A549 (cell line): ENCODE measurements around the gene LRRC41. TPM values are rescaled to one million over a fixed set of nuclear protein-coding genes. Genes with fewer than 3 reads are reported as not detected.

ENCODE experiments used
- ATAC-seq, 2 experiments: fragments of 200-7000 bp in 1 of 2; fragments of >200 bp in 1 of 2; cut with Nextera tagmentation in 1 of 2; cut with Tn5 transposase in 1 of 2; 3 replicates each; pipeline versions ENCODE4 v1.8.0 to v1.9.1; 2018 to 2020; ENCODE audit warnings: mild to moderate bottlenecking in 1 of 2, moderate library complexity in 1 of 2
- CTCF ChIA-PET: fragments of 300-600 bp; sonication (Branson Sonifier 250); formaldehyde crosslinking; extraction: SDS; loops from one replicate; lab custom pipeline; 2021; ENCODE audit warnings: antibody characterized with exemption, inconsistent platforms; lab: Yijun Ruan, JAX
- POLR2A ChIA-PET: fragments of 350-600 bp; formaldehyde crosslinking; extraction: SDS; loops from one replicate; lab custom pipeline; 2021; ENCODE audit warnings: antibody characterized with exemption, inconsistent platforms; lab: Yijun Ruan, JAX
- DNase-seq, 2 experiments: peaks; one replicate each; pipeline versions ENCODE4 v3.0.0 to v3.0.0-alpha.2; 2011 to 2016; ENCODE audit warnings: low read depth in 1 of 2, low spot score in 1 of 2
- FAIRE-seq: peaks from 2 replicates; lab custom pipeline; 2011; peaks lifted over from hg19 to GRCh38; lab: Jason Lieb, UNC
- H3K27ac ChIP-seq, 2 experiments: fragments of >200 bp; sonication (Bioruptor Twin); formaldehyde crosslinking; 3 replicates each; pipeline ENCODE4 v1.5.1; 2016 to 2017
- H3K4me1 ChIP-seq: fragments of >200 bp; sonication (Bioruptor Twin); formaldehyde crosslinking; 3 replicates; pipeline ENCODE4 v1.6.1; 2016
- H3K4me2 ChIP-seq: fragments of >200 bp; sonication (Bioruptor Twin); formaldehyde crosslinking; 3 replicates; pipeline ENCODE4 v1.6.1; 2016
- H3K4me3 ChIP-seq: fragments of >200 bp; sonication (Bioruptor Twin); formaldehyde crosslinking; 3 replicates; pipeline ENCODE4 v1.5.1; 2016
- H3K9me3 ChIP-seq: fragments of >200 bp; sonication (Bioruptor Twin); formaldehyde crosslinking; 3 replicates; pipeline ENCODE4 v1.6.1; 2016
- ESRRA ChIP-seq: fragments of 150-350 bp; IDR thresholded peaks from 2 replicates; pipeline ENCODE4 v1.6.1; 2014; ENCODE audit warnings: mild to moderate bottlenecking, low read length, borderline replicate concordance
- FOSB ChIP-seq: fragments of 250-450 bp; sonication (Bioruptor Pico); IDR thresholded peaks from 2 replicates; pipeline ENCODE4 v1.5.0; 2020; ENCODE audit warnings: mild to moderate bottlenecking, moderate library complexity
- HDAC2 ChIP-seq: fragments of 200-600 bp; sonication (generic); IDR thresholded peaks from 2 replicates; pipeline ENCODE4 v1.6.1; 2016
- HOXA7 ChIP-seq: fragments of 250-450 bp; sonication (Bioruptor Pico); IDR thresholded peaks from 2 replicates; pipeline ENCODE4 v1.5.0; 2020; ENCODE audit warnings: mild to moderate bottlenecking, moderate library complexity
- HOXB5 ChIP-seq: fragments of 250-450 bp; sonication (Bioruptor Pico); IDR thresholded peaks from 2 replicates; pipeline ENCODE4 v1.5.0; 2020; ENCODE audit warnings: mild to moderate bottlenecking, moderate library complexity
- JUN ChIP-seq, 2 experiments: fragments of >200 bp; sonication (Bioruptor Twin); formaldehyde crosslinking; IDR thresholded peaks; 2 replicates in 1 of 2; 3 replicates in 1 of 2; pipeline ENCODE4 v1.6.1; 2016 to 2017
- KDM5A ChIP-seq: fragments of 200-600 bp; sonication (generic); IDR thresholded peaks from 2 replicates; pipeline ENCODE4 v1.6.1; 2016; ENCODE audit warnings: antibody characterized with exemption, mild to moderate bottlenecking
- MAZ ChIP-seq: fragments of 150-350 bp; IDR thresholded peaks from 2 replicates; pipeline ENCODE4 v1.6.1; 2014; ENCODE audit warnings: antibody characterized with exemption, low read depth, low read length, borderline replicate concordance
- NFE2L2 ChIP-seq: fragments of 150-350 bp; conservative IDR thresholded peaks from 2 replicates; pipeline ENCODE4 v1.6.1; 2014; ENCODE audit warnings: low read length
- NPAS2 ChIP-seq: fragments of 250-450 bp; sonication (Bioruptor Pico); IDR thresholded peaks from 2 replicates; pipeline ENCODE4 v1.8.0; 2022; ENCODE audit warnings: mild to moderate bottlenecking, moderate library complexity, borderline replicate concordance
- PHF8 ChIP-seq: fragments of 200-600 bp; sonication (generic); IDR thresholded peaks from 2 replicates; pipeline ENCODE4 v1.6.1; 2016; ENCODE audit warnings: low read depth, mild to moderate bottlenecking, antibody characterized with exemption, moderate library complexity, borderline replicate concordance
- POLR2A ChIP-seq: IDR thresholded peaks from 2 replicates; pipeline ENCODE4 v1.6.1; 2012; ENCODE audit warnings: mild to moderate bottlenecking, low read length
- RARB ChIP-seq: fragments of 250-450 bp; sonication (Bioruptor Pico); IDR thresholded peaks from 2 replicates; pipeline ENCODE4 v1.8.0; 2021; ENCODE audit warnings: mild to moderate bottlenecking, moderate library complexity
- RCOR1 ChIP-seq: fragments of 150-350 bp; IDR thresholded peaks from 2 replicates; pipeline ENCODE4 v1.6.1; 2014; ENCODE audit warnings: antibody characterized with exemption, low read length, low read depth
- RFX5 ChIP-seq: fragments of 450-650 bp; IDR thresholded peaks from 2 replicates; pipeline ENCODE4 v1.7.1; 2014; ENCODE audit warnings: antibody characterized with exemption, mild to moderate bottlenecking, moderate library complexity
- SMC3 ChIP-seq: fragments of >200 bp; sonication (Bioruptor Twin); formaldehyde crosslinking; IDR thresholded peaks from 3 replicates; pipeline ENCODE4 v1.6.1; 2018; ENCODE audit warnings: inconsistent platforms
- ZFP36 ChIP-seq: fragments of 450-650 bp; IDR thresholded peaks from 2 replicates; pipeline ENCODE4 v1.6.1; 2014; ENCODE audit warnings: borderline replicate concordance; ENCODE audit not compliant: partially characterized antibody
- WGBS: methylation state at CpG from one replicate; pipeline ENCODE4 v1.1.6; 2017; ENCODE audit errors: missing lambda C conversion rate; 5-methylcytosine and 5-hydroxymethylcytosine counted together
- polyA plus RNA-seq, 4 experiments: library from polyadenylated mRNA; depleted of rRNA in 3 of 4; stranded (reverse); fragments of >200 nt; fragmentation: RNase III in 1 of 4; extraction: RNeasy Plus Mini Kit Qiagen cat#74134 plus additional on column Dnase treatment in 1 of 4; gene quantifications; 2 replicates in 3 of 4; 3 replicates in 1 of 4; pipeline ENCODE4 v1.2.3, GENCODE V29; 2011 to 2017
- TF ChIP-seq, protein P1 (sequence below): fragments of >200 bp; sonication (Bioruptor Twin); formaldehyde crosslinking; IDR thresholded peaks from 3 replicates; pipeline ENCODE4 v1.5.1; 2016
- TF ChIP-seq, protein P2 (sequence below): IDR thresholded peaks from 2 replicates; pipeline ENCODE4 v1.6.1; 2012
- TF ChIP-seq, protein P3 (sequence below): IDR thresholded peaks from 2 replicates; pipeline ENCODE4 v1.6.1; 2012; ENCODE audit warnings: low read depth, borderline replicate concordance
- TF ChIP-seq, protein P4 (sequence below): fragments of 250-450 bp; sonication (Bioruptor Pico); IDR thresholded peaks from 2 replicates; pipeline ENCODE4 v1.5.0; 2021; ENCODE audit warnings: mild to moderate bottlenecking, moderate library complexity, borderline replicate concordance

Gene LRRC41
- polyA plus RNA-seq, 2 of the 4 experiments (the other 2 are of a cell fraction): 28.6 to 33.4 TPM

GRCh38 chr1:46247436-46248121, 55.8 kb downstream of the LRRC41 start, which contains the start of gene RAD54L:
Gene RAD54L (plus strand): TSS chr1:46247763. CDS start chr1:46248406, 643 bp downstream.
- DNase-seq (peak; percentile 94 to 98), FAIRE-seq (no peak), ATAC-seq (peak; percentile 93 to 95)
- CTCF ChIA-PET: interaction anchor here (1.0 kb wide), 1 partner anchor 24 kb away, joined by 5 read pairs; no protein-coding TSS in a partner anchor
- WGBS: 2% methylated on average over 12 of the region's 49 CpGs
- H3K9me3 ChIP-seq: no peaks in the 10 kb centered on the region
- peak within 1 kb of the TSS; percentile 96 for H3K4me2 ChIP-seq
- POLR2A ChIA-PET: interaction anchor here (1.0 to 1.9 kb wide), 3 partner anchors 49 to 92 kb away, joined by 3 to 21 read pairs (median 10); partner anchors contain the start of genes LRRC41, POMGNT1 and UQCRH
- H3K4me1 ChIP-seq: peaks cover 12% of the 10 kb centered on the region
- peak within 1 kb of the TSS; percentile 75 to 91 for H3K27ac ChIP-seq
- peak within 1 kb of the TSS; percentile 80 for H3K4me3 ChIP-seq
- TF ChIP-seq NPAS2 (CRISPR knock-in tag): no peak
- TF ChIP-seq PHF8: 0 out of 2 replicates have a peak, but pooled peaks have one; percentile 30
- TF ChIP-seq HDAC2: peak; percentile 67; the same call in 1 of the 2 replicates
- no peak for TF ChIP-seq HOXA7 (CRISPR knock-in tag)
- peak in 1 of 2 experiments; percentile 30; a peak in 2 of 5 replicates for TF ChIP-seq JUN (IDR thresholded peaks at IDR 0.05)
- TF ChIP-seq SMC3: no peak
- no peak for TF ChIP-seq FOSB (CRISPR knock-in tag)
- TF ChIP-seq, protein P1, sequence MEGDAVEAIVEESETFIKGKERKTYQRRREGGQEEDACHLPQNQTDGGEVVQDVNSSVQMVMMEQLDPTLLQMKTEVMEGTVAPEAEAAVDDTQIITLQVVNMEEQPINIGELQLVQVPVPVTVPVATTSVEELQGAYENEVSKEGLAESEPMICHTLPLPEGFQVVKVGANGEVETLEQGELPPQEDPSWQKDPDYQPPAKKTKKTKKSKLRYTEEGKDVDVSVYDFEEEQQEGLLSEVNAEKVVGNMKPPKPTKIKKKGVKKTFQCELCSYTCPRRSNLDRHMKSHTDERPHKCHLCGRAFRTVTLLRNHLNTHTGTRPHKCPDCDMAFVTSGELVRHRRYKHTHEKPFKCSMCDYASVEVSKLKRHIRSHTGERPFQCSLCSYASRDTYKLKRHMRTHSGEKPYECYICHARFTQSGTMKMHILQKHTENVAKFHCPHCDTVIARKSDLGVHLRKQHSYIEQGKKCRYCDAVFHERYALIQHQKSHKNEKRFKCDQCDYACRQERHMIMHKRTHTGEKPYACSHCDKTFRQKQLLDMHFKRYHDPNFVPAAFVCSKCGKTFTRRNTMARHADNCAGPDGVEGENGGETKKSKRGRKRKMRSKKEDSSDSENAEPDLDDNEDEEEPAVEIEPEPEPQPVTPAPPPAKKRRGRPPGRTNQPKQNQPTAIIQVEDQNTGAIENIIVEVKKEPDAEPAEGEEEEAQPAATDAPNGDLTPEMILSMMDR: no peak
- TF ChIP-seq, protein P2, sequence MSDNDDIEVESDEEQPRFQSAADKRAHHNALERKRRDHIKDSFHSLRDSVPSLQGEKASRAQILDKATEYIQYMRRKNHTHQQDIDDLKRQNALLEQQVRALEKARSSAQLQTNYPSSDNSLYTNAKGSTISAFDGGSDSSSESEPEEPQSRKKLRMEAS: peak; percentile 78
- peak; percentile 28; the same call in 1 of the 2 replicates for TF ChIP-seq POLR2A
- TF ChIP-seq, protein P3, sequence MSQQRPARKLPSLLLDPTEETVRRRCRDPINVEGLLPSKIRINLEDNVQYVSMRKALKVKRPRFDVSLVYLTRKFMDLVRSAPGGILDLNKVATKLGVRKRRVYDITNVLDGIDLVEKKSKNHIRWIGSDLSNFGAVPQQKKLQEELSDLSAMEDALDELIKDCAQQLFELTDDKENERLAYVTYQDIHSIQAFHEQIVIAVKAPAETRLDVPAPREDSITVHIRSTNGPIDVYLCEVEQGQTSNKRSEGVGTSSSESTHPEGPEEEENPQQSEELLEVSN: peak; percentile 77
- TF ChIP-seq ZFP36: no peak
- no peak for TF ChIP-seq ESRRA
- TF ChIP-seq RFX5: no peak
- TF ChIP-seq, protein P4, sequence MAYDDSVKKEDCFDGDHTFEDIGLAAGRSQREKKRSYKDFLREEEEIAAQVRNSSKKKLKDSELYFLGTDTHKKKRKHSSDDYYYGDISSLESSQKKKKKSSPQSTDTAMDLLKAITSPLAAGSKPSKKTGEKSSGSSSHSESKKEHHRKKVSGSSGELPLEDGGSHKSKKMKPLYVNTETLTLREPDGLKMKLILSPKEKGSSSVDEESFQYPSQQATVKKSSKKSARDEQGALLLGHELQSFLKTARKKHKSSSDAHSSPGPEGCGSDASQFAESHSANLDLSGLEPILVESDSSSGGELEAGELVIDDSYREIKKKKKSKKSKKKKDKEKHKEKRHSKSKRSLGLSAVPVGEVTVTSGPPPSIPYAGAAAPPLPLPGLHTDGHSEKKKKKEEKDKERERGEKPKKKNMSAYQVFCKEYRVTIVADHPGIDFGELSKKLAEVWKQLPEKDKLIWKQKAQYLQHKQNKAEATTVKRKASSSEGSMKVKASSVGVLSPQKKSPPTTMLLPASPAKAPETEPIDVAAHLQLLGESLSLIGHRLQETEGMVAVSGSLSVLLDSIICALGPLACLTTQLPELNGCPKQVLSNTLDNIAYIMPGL (CRISPR knock-in tag): no peak
- no peak for TF ChIP-seq MAZ
- TF ChIP-seq KDM5A: peak; percentile 93
- TF ChIP-seq HOXB5 (CRISPR knock-in tag): no peak
- no peak for TF ChIP-seq RARB (CRISPR knock-in tag)
- no peak for TF ChIP-seq NFE2L2
- TF ChIP-seq RCOR1: no peak
